ENCODE data around the gene NCOA6.

NCOA6 gene

DNA sequence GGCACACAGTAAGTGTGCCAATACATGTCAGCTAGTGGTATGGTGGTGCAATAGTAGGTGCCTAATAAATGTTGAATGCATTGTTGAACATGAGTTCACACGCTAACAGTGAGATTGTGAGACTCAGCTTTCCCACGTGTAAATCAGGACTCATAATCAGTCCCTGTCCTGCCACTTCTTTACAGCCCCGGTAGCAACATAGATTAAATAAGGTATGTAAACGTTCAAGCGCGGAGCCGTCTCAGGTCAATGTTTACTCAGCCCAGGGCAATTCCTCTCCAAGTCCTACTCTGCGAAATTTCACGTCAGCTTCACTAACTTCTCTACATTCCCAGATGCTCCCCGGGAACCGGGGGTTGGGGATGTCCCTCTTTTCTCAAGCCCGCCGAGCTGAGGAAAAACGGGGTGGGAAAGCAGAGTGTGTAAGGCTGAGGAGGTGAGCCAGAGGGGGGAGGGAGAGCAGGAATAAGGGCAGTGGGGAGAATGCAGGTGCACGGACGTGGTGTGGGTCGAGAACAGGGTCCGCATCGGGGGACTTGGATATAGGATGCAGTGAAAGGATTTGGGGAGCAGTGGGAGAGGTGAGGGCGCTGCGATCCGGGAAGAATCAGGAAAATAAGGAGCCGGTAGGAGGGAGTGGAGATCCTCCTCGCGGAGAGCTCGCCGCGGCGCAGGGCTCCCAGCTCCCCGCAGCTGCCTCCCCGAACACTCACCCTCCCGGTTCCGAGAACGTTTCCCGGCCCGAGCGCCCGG, 121.9 kb downstream of the NCOA6 start:
- no peak for DNase-seq (ENCODE audit: low spot score)

DNA sequence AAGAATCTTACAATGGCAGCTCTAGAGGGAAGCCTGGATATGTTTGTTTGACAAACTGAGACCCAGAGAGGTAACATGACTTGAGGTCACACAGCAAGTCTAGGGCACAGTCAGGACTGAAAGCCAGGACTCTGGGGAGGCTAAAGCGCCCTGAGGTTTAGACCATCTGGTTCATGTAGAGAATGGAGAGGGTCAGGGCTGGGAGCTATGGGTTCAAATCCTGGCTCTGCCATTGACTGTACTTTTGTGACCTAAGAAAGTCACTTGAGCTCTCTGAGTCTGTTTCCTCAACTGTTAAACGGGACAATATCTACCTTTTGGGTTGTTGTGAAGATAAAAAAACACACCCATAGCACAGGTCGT, 122.4 kb downstream of the NCOA6 start:
- DNase-seq (ENCODE audit: low spot score): no peak

DNA sequence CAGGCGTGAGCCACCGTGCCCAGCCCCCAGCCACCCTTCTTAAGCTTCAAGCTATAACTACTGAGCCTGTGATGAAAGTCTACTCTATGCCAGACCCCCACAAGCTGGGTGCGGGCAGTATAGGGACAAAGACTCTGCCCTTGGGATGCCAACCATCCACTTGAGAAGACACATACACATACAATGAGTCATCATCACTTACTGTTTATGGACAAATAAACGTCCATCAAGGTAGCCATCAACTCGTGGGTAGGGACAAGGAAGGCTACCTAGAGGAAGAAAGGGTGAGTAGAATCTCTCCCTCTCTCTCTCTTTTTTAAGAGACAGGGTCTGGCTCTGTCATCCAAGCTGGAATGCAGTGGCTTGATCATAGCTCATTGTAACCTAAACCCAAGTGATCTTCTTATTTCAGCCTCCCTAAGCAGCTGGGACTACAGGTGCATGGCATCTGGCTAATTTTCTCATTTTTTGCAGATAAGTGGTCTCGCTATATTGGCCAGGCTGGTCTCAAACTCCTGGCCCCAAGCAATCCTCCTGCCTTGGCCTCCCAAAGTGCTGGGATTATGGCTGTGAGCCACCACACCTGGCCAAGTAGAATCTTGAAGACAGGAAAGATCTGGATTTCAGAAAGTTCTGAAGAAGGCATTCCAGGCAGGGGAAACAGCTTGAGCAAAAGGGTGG, 123.9 kb downstream of the NCOA6 start:
- DNase-seq (ENCODE audit: low spot score): no peak

DNA sequence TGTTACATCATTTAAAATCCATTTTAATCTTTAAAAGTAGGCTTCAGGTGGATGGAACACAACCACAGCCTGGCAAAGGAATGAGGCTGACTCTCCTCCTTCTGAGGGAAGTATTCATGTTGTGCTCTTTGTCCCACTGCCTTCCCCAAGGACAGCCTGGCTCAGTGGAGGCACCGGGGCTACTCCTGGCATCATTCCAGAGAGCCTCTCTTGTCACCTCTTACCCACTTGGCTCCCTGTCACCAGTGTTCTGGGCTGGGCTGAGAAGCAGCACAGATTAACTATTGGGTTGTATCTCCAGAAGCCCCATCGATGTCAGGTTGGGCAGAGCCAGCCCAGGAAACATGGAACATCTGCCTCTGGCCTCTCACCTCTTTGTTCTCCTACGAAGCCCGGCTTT, 132.0 kb downstream of the NCOA6 start:
- no peak for DNase-seq (ENCODE audit: low spot score)

DNA sequence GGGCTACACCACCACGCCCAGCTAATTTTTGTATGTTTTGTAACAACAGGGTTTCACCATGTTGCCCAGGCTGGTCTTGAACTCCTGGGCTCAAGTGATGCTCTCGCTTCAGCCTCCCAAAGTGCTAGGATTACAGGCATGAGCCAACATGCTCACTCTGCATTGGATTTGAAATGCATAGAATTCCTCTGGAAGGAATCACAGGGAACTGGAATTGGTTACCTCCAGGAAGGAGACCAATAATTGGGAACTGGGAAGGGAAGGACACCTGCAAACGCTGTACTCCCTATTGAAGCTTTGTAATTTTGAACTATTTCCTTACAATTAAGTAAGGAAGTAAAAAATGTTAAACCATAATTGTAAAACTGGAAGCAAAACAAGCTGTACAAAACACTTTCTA, 133.6 kb downstream of the NCOA6 start:
- DNase-seq (ENCODE audit: low spot score): no peak

DNA sequence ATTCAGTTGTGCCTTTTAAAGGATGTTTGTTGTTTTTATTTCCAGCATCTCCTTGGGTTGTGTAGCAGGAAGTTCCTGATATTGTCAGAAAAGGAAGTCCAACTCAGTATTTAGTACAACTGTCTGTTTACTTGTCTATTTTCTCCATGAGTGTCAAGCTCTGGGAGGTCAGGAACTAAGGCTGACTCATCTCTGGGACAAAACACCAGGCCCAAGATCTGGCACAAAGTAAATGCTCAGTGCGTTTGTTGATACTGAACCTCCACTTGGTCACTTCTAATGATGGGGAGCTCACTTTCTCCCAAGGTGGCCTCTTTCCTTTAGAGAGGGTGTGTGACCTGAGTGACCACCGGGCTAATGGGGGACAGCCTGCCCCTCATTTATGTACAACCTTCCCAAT, 136.0 kb downstream of the NCOA6 start:
- DNase-seq (ENCODE audit: low spot score): no peak

DNA sequence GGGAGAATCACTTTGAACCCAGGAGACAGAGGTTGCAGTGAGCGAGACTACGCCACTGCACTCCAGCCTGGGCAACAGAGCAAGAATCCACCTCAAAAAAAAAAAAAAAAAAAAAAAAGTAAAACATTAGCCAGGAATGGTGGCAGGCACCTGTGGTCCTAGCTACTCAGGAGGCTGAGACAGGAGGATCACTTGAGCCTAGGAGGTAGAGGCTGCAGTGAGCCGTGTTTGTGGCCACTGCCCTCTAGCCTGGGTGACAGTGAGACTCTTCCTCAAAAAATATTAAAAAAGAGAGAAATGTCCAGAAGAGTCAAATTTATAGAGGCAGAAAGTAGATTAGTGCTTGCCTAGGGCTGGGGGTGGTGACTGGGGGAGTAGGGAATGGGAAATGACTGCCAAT, 141.8 kb downstream of the NCOA6 start:
- DNase-seq (ENCODE audit: low spot score): no peak

DNA sequence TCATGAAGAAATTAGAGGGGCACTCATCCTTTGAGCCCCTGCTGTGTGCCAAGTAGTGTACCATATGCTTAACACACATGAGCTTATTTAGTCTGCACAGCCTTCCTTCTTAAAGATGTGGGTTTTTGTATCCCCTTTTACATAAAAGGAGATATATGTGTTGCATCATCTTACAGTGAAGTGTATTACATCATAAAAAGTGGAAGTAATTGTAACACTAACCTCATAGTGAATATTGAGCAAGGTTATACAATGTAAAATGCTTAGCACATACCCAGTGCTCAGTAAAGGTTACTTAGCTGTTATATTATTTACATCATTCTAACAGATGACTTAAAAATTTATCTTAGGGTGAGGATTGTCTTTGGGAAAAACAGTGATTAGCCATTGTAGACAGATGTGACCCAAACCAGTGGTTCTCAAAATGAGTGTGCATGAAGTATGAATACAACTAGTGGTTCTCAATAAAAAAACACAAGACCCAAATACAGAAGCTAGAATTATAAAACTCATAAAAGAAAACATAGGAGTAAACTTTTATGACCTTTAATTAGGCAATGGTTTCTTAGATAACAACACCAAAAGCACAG, 144.8 kb downstream of the NCOA6 start:
- DNase-seq (ENCODE audit: low spot score): no peak

DNA sequence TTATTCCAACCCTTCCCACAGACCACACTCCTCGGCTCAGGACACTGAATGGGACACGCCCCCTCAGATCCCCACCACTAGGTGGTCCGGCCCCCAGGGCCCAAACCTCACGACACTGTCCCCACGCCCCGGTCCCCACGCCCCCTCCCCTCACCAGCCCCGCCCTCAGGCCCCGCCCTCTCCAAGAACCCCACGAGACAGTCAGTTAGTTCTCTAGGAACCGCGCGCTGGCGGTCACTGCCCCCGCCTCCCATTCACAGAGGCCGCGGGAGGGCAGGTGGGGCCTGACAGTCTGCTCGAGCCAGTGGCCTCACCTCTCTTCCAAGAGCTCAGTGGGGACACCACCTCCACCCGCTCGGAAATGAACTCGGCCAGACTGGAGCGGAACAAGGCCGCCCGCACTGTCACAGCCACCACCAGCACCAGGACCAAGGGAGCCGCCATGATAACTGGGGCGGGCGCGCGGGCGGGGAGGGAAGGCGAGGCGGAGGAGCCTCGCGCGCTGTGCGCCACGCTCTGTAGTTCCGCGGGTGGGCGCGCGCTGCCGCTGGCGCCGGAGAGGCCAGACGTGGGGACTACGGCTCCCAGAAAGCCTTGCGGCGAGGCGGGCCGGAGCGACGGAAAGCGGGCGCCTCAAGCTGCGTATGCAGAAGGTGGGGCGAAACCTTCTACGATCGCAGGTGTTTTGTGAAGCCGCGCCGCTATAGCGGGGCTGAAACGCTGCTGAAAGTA, 148.6 kb downstream of the NCOA6 start, which contains the start of gene PIGU:
PIGU (minus strand) TSS at position 451 of the 732 bp plus-strand sequence; CDS start at position 444, 7 bp downstream.
- peak; percentile 95 for DNase-seq (ENCODE audit: low spot score)

DNA sequence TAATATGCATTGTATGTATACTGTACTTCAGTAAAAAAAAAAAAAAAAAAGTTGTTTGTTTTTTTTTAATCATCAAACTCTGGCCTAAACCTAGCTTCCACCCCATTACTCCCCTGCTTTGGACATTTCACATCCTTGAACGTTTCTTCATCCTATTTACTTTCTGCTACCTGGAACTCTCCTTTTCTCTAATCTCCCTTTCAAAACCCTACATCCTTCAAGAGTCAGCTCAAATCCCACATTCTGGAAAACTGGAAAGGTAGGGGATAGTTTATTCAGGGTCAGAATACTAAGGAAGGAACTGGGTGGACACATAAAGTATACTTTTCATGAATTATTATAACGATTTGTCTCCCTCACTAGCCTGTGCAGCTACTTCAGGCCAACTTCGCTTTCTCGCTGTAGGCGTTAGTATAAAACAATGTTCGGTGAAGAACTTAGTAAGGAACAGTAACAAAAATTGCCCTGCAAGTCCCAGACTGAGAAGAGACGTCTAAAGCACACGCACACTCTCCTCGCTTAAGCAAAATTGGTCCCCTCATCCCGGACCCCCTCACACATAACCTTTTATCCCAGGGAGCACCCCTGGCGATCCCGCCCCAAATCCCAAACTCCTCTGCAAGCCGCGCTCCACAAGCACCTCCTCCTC, 149.3 kb downstream of the NCOA6 start:
- DNase-seq (ENCODE audit: low spot score): no peak

DNA sequence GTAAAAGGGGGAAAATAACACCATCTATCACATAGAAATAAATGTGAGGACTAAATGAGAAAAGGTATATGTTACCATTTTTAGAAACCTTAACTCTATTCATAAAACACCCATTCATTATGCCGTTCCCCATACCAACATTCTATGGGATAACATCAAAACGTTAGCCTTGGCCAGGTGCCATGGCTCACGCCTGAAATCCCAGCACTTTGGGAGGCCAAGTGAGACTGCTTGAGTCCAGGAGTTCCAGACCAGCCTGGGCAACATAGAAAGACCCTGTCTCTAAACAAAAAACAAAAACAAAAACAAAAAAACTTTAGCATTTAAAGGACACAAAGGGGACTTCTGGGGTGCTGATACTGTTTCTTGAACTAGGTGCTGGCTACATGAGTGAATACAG, 149.9 kb downstream of the NCOA6 start:
- DNase-seq (ENCODE audit: low spot score): no peak

DNA sequence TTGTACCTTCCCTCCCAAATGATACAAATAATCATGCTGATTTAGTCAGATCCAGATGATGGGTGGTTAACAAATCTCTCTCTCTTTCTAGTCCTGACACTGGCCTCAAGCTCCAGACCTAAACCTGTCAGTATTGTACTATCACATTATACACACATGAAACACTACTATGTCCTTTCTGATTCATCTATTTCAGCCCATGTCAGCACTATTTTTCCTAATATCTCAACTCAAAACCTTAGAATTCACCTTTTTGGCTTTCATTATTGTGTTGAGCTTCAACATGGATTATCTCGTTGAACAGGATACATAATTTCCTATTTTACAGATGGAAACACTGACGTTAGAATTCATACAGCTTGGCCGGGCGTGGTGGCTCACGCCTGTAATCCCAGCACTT, 152.0 kb downstream of the NCOA6 start:
- DNase-seq (ENCODE audit: low spot score): no peak

DNA sequence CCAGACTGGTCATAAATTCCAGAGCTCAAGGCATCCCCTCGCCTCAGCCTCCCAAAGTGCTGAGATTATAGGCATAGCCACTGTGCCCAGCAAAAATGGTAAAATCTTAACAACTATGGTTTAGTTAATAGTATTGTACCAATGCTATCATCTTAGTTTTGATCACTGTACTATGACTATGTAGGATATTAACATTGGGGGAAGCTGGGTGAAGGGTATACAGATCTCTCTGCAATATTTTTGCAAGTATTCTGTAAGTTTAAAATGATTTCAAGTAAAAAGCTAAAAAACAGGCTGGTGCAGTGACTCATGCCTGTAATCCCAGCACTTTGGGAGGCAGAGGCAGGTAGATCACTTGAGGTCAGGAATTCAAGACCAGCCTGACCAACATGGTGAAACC, 156.4 kb downstream of the NCOA6 start:
- DNase-seq (ENCODE audit: low spot score): no peak

Measured in CD4-positive, alpha-beta T cell treated with Interleukin-2 at 100 ng/mL for 4 hours (primary cell).